B cell (primary cell): ENCODE results near the gene MAPK4. TPM values are rescaled to one million over a fixed set of nuclear protein-coding genes. Genes with fewer than 3 reads are reported as not detected.

Source experiments
- ATAC-seq: fragments of 200-7000 bp; cut with Tn5 transposase; one replicate; pipeline ENCODE4 v1.10.0; 2021; ENCODE audit warnings: low read depth, mild to moderate bottlenecking, moderate number of reproducible peaks, moderate library complexity
- CTCF ChIA-PET: fragments of 350-600 bp; sonication (Branson Sonifier 250); formaldehyde crosslinking; loops from one replicate; lab custom pipeline; 2021; ENCODE audit warnings: antibody characterized with exemption, inconsistent platforms; lab: Charles Lee
- POLR2A ChIA-PET: fragments of 350-600 bp; sonication (Branson Sonifier 250); formaldehyde crosslinking; loops from one replicate; lab custom pipeline; 2021; ENCODE audit warnings: antibody characterized with exemption; lab: Charles Lee
- DNase-seq: peaks from one replicate; pipeline ENCODE4 v3.0.0; 2013
- H2AFZ ChIP-seq: 2 replicates; pipeline ENCODE4 v1.6.1; 2012; ENCODE audit warnings: mild to moderate bottlenecking, low read depth, low read length; ENCODE audit not compliant: insufficient read depth, poor library complexity, severe bottlenecking
- H3K27ac ChIP-seq, 2 donors: 1 replicate in 1 of 2; 2 replicates in 1 of 2; pipeline ENCODE4 v1.5.1; 2012 to 2013; ENCODE audit warnings: low read length in 2 of 2, mild to moderate bottlenecking in 2 of 2, moderate library complexity in 1 of 2
- H3K27me3 ChIP-seq, 4 experiments: fragments of 200-600 bp in 1 of 4; sonication (generic) in 1 of 4; replicated peaks in 1 of 4; 1 replicate in 2 of 4; 2 replicates in 2 of 4; pipeline versions ENCODE4 v1.6.1 to v1.7.0; 2013 to 2016; ENCODE audit warnings: low read length in 3 of 4, mild to moderate bottlenecking in 2 of 4, mixed read lengths in 1 of 4, moderate library complexity in 1 of 4; ENCODE audit not compliant: insufficient read depth in 4 of 4, control insufficient read depth in 3 of 4; ENCODE audit errors: control extremely low read depth in 1 of 4
- H3K36me3 ChIP-seq, 2 experiments: replicated peaks in 1 of 2; 1 replicate in 1 of 2; 2 replicates in 1 of 2; pipeline versions ENCODE4 v1.6.1 to v1.7.1; 2013; ENCODE audit warnings: low read length in 1 of 2; ENCODE audit not compliant: insufficient read depth in 2 of 2, control insufficient read depth in 1 of 2; ENCODE audit errors: control extremely low read depth in 1 of 2, extremely low read depth in 1 of 2
- H3K4me1 ChIP-seq, 2 donors: fragments of 200-600 bp in 1 of 2; sonication (generic) in 1 of 2; 1 replicate in 1 of 2; 2 replicates in 1 of 2; pipeline versions ENCODE4 v1.5.1 to v1.6.1; 2013 to 2017; ENCODE audit warnings: low read length in 2 of 2; ENCODE audit not compliant: control insufficient read depth in 2 of 2, insufficient read depth in 2 of 2
- H3K4me2 ChIP-seq: replicated peaks from 2 replicates; pipeline ENCODE3; 2012; ENCODE audit warnings: mild to moderate bottlenecking, low read depth, low read length; ENCODE audit not compliant: poor library complexity, severe bottlenecking
- H3K4me3 ChIP-seq, 5 experiments: fragments of 200-600 bp in 1 of 5; sonication (generic) in 1 of 5; 1 replicate in 3 of 5; 2 replicates in 2 of 5; pipeline versions ENCODE4 v1.5.1 to v1.7.0; 2011 to 2016; ENCODE audit warnings: low read length in 4 of 5, mild to moderate bottlenecking in 4 of 5, low read depth in 2 of 5, control low read depth in 1 of 5, moderate library complexity in 1 of 5; ENCODE audit not compliant: insufficient read depth in 1 of 5; ENCODE audit errors: control extremely low read depth in 1 of 5, extremely low read depth in 1 of 5
- H3K79me2 ChIP-seq: fragments of 200-600 bp; sonication (generic); one replicate; pipeline ENCODE4 v1.6.0; 2016; ENCODE audit warnings: low read length; ENCODE audit not compliant: control insufficient read depth, insufficient read depth
- H3K9ac ChIP-seq: fragments of 200-600 bp; sonication (generic); 2 replicates; pipeline ENCODE4 v1.6.1; 2017; ENCODE audit warnings: mild to moderate bottlenecking, low read length, moderate library complexity
- H3K9me3 ChIP-seq, 3 donors: one replicate each; pipeline versions ENCODE4 v1.6.1 to v1.7.1; 2013; ENCODE audit warnings: low read length in 2 of 3; ENCODE audit not compliant: control insufficient read depth in 2 of 3, insufficient read depth in 1 of 3; ENCODE audit errors: control extremely low read depth in 1 of 3
- H4K20me1 ChIP-seq: 2 replicates; pipeline ENCODE4 v1.6.0; 2012; ENCODE audit warnings: mild to moderate bottlenecking, low read length; ENCODE audit not compliant: insufficient read depth, control insufficient read depth, poor library complexity, severe bottlenecking
- H3K27ac Mint-ChIP-seq: one replicate; pipeline ENCODE4 v1.8.0; 2021; ENCODE audit warnings: mixed read lengths
- H3K27me3 Mint-ChIP-seq: one replicate; pipeline ENCODE4 v1.8.0; 2021; ENCODE audit warnings: mixed read lengths
- H3K4me1 Mint-ChIP-seq: one replicate; pipeline ENCODE4 v1.8.0; 2021; ENCODE audit warnings: mixed read lengths
- H3K4me3 Mint-ChIP-seq: one replicate; pipeline ENCODE4 v1.8.0; 2021; ENCODE audit warnings: mixed read lengths
- H3K9me3 Mint-ChIP-seq: one replicate; pipeline ENCODE4 v1.8.0; 2022; ENCODE audit warnings: mixed read lengths; ENCODE audit not compliant: insufficient read depth
- EZH2 ChIP-seq: IDR thresholded peaks from 2 replicates; pipeline ENCODE4 v1.6.1; 2012; ENCODE audit warnings: borderline replicate concordance, low read depth, mild to moderate bottlenecking, moderate library complexity, low read length; ENCODE audit not compliant: insufficient read depth, poor library complexity, severe bottlenecking
- WGBS: methylation state at CpG from one replicate; pipeline ENCODE4 v1.1.5; 2013; ENCODE audit warnings: missing lambda C conversion rate; ENCODE audit not compliant: insufficient coverage; 5-methylcytosine and 5-hydroxymethylcytosine counted together
- intact Hi-C: fragments of 100-400 bp; cut with micrococcal nuclease; formaldehyde crosslinking; loops from one replicate; pipeline ENCODE4 v1.10.0; 2022
- polyA plus RNA-seq: library from polyadenylated mRNA; depleted of rRNA; stranded (reverse); fragments of >200 nt; gene quantifications from 2 replicates; pipeline ENCODE4 v1.2.3, GENCODE V29; 2012
- total RNA-seq, 2 donors: library from RNA; stranded (reverse); fragments of 120-200 nt in 1 of 2; gene quantifications; 1 replicate in 1 of 2; 2 replicates in 1 of 2; pipeline versions ENCODE4 v1.2.3 to v1.2.4, GENCODE V29; 2013 to 2022
- TF ChIP-seq, protein P1 (sequence below): fragments of 200-600 bp; IDR thresholded peaks from one replicate; pipeline ENCODE4 v1.8.0; 2022; ENCODE audit warnings: antibody characterized with exemption, mild to moderate bottlenecking

The MAPK4 gene
- total and polyA plus RNA-seq, 2 donors (not counting 1 experiment from before 2014, with no cell fraction given): not detected

DNA sequence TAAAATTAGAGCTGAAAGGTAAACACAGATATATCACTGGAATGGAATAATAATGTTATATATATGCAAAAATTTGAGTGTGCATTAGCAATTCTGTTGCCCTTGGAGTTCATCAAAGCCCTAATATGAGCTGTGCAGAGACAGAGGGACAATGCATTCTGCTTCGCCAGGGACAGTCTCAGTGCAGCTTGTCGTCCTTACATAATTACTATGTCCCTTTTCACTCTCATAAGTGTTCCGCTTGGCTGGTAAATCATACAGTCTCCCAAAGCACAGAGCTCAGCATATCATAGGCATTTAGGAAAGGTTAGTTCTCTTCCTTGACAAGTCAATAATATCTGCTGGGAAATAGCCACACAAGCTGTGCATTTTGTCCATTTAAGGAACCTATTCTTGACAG lies 30.7 kb downstream of the MAPK4 start:
- Histone ChIP-seq H3K27me3 (peaks cover 0 to 3% (median 0%) of the 10 kb centered on the region in 4 experiments), H3K9me3 (peaks cover 0 to 11% (median 0%) of the 10 kb centered on the region in 3 donors), H3K4me1 (no peaks in the 10 kb centered on the region), H3K79me2 (no peaks in the 10 kb centered on the region), H4K20me1 (no peaks in the 10 kb centered on the region), H3K4me2 (no peak overlapping the region), H3K36me3 (no peaks in the 10 kb centered on the region), H3K4me3 (no peak overlapping the region), H3K9ac (no peak overlapping the region), H3K27ac (no peak overlapping the region), H2AFZ (no peak overlapping the region)
- no CpG with 5 or more reads among the region's 3 CpGs for WGBS
- TF ChIP-seq EZH2: no peak
- TF ChIP-seq, protein P1, sequence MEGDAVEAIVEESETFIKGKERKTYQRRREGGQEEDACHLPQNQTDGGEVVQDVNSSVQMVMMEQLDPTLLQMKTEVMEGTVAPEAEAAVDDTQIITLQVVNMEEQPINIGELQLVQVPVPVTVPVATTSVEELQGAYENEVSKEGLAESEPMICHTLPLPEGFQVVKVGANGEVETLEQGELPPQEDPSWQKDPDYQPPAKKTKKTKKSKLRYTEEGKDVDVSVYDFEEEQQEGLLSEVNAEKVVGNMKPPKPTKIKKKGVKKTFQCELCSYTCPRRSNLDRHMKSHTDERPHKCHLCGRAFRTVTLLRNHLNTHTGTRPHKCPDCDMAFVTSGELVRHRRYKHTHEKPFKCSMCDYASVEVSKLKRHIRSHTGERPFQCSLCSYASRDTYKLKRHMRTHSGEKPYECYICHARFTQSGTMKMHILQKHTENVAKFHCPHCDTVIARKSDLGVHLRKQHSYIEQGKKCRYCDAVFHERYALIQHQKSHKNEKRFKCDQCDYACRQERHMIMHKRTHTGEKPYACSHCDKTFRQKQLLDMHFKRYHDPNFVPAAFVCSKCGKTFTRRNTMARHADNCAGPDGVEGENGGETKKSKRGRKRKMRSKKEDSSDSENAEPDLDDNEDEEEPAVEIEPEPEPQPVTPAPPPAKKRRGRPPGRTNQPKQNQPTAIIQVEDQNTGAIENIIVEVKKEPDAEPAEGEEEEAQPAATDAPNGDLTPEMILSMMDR: no peak
- ChIA-PET POLR2A (no interaction called here), CTCF (no interaction called here)
- peaks cover 9% of the 10 kb centered on the region for H3K27me3 Mint-ChIP-seq
- no peak for ATAC-seq
- H3K9me3 Mint-ChIP-seq: peaks cover 5% of the 10 kb centered on the region
- H3K4me1 Mint-ChIP-seq: no peaks in the 10 kb centered on the region
- intact Hi-C loops: no loop called here
- H3K4me3 Mint-ChIP-seq: no peak overlapping the region
- DNase-seq: no peak
- H3K27ac Mint-ChIP-seq: no peak overlapping the region

DNA sequence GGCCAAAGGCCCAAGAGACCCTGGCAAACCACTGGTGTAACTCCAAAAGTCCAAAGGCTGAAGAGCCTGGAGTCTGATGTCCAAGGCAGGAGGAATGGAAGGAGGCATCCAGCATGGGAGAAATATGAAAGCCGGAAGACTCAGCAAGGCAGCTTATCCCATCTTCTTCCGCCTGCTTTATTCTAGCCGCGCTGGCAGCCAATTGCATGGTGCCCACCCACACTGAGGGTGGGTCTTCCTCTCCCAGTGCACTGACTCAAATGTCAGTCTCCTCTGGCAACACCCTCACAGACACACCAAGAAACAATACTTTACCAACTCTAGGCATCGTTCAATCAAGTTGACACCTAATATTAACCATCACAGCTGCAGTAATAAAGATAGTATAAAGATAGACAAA lies 34.1 kb downstream of the MAPK4 start:
- Mint-ChIP-seq H3K4me3 (no peak overlapping the region), H3K4me1 (no peaks in the 10 kb centered on the region), H3K9me3 (no peaks in the 10 kb centered on the region), H3K27ac (no peak overlapping the region), H3K27me3 (peaks cover 16% of the 10 kb centered on the region)
- Histone ChIP-seq H2AFZ (no peak overlapping the region), H3K9me3 (no peaks in the 10 kb centered on the region), H3K79me2 (no peaks in the 10 kb centered on the region), H3K27ac (no peak overlapping the region), H3K36me3 (no peaks in the 10 kb centered on the region), H3K4me3 (no peak overlapping the region), H3K4me2 (no peak overlapping the region), H4K20me1 (no peaks in the 10 kb centered on the region), H3K27me3 (peaks cover 0 to 5% (median 0%) of the 10 kb centered on the region in 4 experiments), H3K4me1 (no peaks in the 10 kb centered on the region), H3K9ac (no peak overlapping the region)
- TF ChIP-seq EZH2: no peak
- TF ChIP-seq, protein P1: no peak
- no peak for ATAC-seq
- ChIA-PET POLR2A (no interaction called here), CTCF (no interaction called here)
- 100% methylated on average over 4 of the region's 5 CpGs for WGBS
- no peak for DNase-seq
- intact Hi-C loops: no loop called here
